H9 (cell line): ENCODE measurements around the gene TCERG1L. TPM values are rescaled to one million over a fixed set of nuclear protein-coding genes. Genes with fewer than 3 reads are reported as not detected.

Experiments used
- DNase-seq: peaks from one replicate; pipeline ENCODE4 v3.0.0-alpha.2; 2017
- H2AFZ ChIP-seq: one replicate; pipeline ENCODE4 v1.6.1; 2013; ENCODE audit warnings: mild to moderate bottlenecking, low read length, control low read depth, moderate library complexity
- H2AK5ac ChIP-seq: 2 replicates; pipeline ENCODE4 v1.6.1; 2013; ENCODE audit warnings: low read length, control low read depth, mixed read lengths; ENCODE audit not compliant: insufficient read length
- H2BK120ac ChIP-seq: one replicate; pipeline ENCODE4 v1.6.1; 2013; ENCODE audit warnings: low read depth, mild to moderate bottlenecking, low read length, control low read depth, inconsistent platforms; ENCODE audit not compliant: poor library complexity, severe bottlenecking
- H2BK12ac ChIP-seq: 2 replicates; pipeline ENCODE4 v1.6.1; 2013; ENCODE audit warnings: low read length, control low read depth, mixed read lengths, low read depth; ENCODE audit not compliant: insufficient read length
- H2BK15ac ChIP-seq: 2 replicates; pipeline ENCODE4 v1.6.1; 2013; ENCODE audit warnings: low read depth, low read length, control low read depth
- H2BK20ac ChIP-seq: one replicate; pipeline ENCODE4 v1.6.1; 2013; ENCODE audit warnings: low read depth, mild to moderate bottlenecking, low read length, control low read depth, inconsistent platforms; ENCODE audit not compliant: poor library complexity, severe bottlenecking
- H2BK5ac ChIP-seq: 2 replicates; pipeline ENCODE4 v1.6.1; 2013; ENCODE audit warnings: low read length, control low read depth, mixed read lengths; ENCODE audit not compliant: insufficient read length
- H3K14ac ChIP-seq: 2 replicates; pipeline ENCODE4 v1.6.1; 2013; ENCODE audit warnings: low read length, control low read depth; ENCODE audit not compliant: insufficient read depth
- H3K18ac ChIP-seq: 2 replicates; pipeline ENCODE4 v1.6.1; 2013; ENCODE audit warnings: low read depth, mild to moderate bottlenecking, mixed read lengths, low read length, control low read depth; ENCODE audit not compliant: insufficient read length
- H3K23ac ChIP-seq: 2 replicates; pipeline ENCODE4 v1.6.1; 2013; ENCODE audit warnings: low read length, control low read depth, mixed read lengths, low read depth; ENCODE audit not compliant: insufficient read length
- H3K23me2 ChIP-seq: 2 replicates; pipeline ENCODE4 v1.6.1; 2013; ENCODE audit warnings: low read depth, mild to moderate bottlenecking, mixed read lengths, low read length, control low read depth; ENCODE audit not compliant: insufficient read length, poor library complexity, severe bottlenecking
- H3K27ac ChIP-seq: 2 replicates; pipeline ENCODE4 v1.5.1; 2013; ENCODE audit warnings: low read length, control low read depth, mixed read lengths, low read depth; ENCODE audit not compliant: insufficient read length
- H3K27me3 ChIP-seq: 2 replicates; pipeline ENCODE4 v1.6.1; 2013; ENCODE audit warnings: low read length, control low read depth, inconsistent platforms; ENCODE audit not compliant: insufficient read depth
- H3K4ac ChIP-seq: 2 replicates; pipeline ENCODE4 v1.6.1; 2013; ENCODE audit warnings: low read depth, mild to moderate bottlenecking, control low read depth, inconsistent platforms, low read length, moderate library complexity
- H3K4me1 ChIP-seq: 2 replicates; pipeline ENCODE4 v1.6.1; 2013; ENCODE audit warnings: low read length, control low read depth, inconsistent platforms; ENCODE audit not compliant: insufficient read depth
- H3K4me2 ChIP-seq: 2 replicates; pipeline ENCODE4 v1.6.1; 2013; ENCODE audit warnings: low read length, control low read depth, mixed read lengths; ENCODE audit not compliant: insufficient read length, insufficient read depth
- H3K56ac ChIP-seq: 2 replicates; pipeline ENCODE4 v1.6.1; 2013; ENCODE audit warnings: low read depth, mild to moderate bottlenecking, mixed read lengths, low read length, control low read depth; ENCODE audit not compliant: insufficient read length
- H3K79me1 ChIP-seq: 2 replicates; pipeline ENCODE4 v1.6.1; 2013; ENCODE audit warnings: low read depth, mild to moderate bottlenecking, moderate library complexity, low read length, control low read depth, inconsistent platforms; ENCODE audit not compliant: insufficient read depth, poor library complexity, severe bottlenecking
- H3K79me2 ChIP-seq: 2 replicates; pipeline ENCODE4 v1.6.1; 2013; ENCODE audit warnings: low read length, control low read depth, inconsistent platforms; ENCODE audit not compliant: insufficient read depth
- H3K9ac ChIP-seq: 2 replicates; pipeline ENCODE4 v1.6.1; 2013; ENCODE audit warnings: low read length, control low read depth, mixed read lengths; ENCODE audit not compliant: insufficient read length; ENCODE audit errors: extremely low read depth
- H3K9me3 ChIP-seq: one replicate; pipeline ENCODE4 v1.6.1; 2013; ENCODE audit warnings: low read depth, low read length, inconsistent platforms; ENCODE audit not compliant: control insufficient read depth
- H3T11ph ChIP-seq: one replicate; pipeline ENCODE4 v1.6.1; 2013; ENCODE audit warnings: mild to moderate bottlenecking, low read length, control low read depth, inconsistent platforms
- H4K20me1 ChIP-seq: one replicate; pipeline ENCODE4 v1.6.1; 2013; ENCODE audit not compliant: control insufficient read depth, insufficient read length, insufficient read depth
- H4K5ac ChIP-seq: 2 replicates; pipeline ENCODE4 v1.6.1; 2013; ENCODE audit warnings: low read depth, mild to moderate bottlenecking, mixed read lengths, low read length, control low read depth; ENCODE audit not compliant: insufficient read length
- H4K8ac ChIP-seq: replicated peaks from 2 replicates; pipeline ENCODE4 v1.6.1; 2013; ENCODE audit warnings: low read length, control low read depth, mixed read lengths, low read depth; ENCODE audit not compliant: insufficient read length
- H4K91ac ChIP-seq: 2 replicates; pipeline ENCODE4 v1.6.1; 2013; ENCODE audit warnings: low read depth, mild to moderate bottlenecking, moderate library complexity, mixed read lengths, low read length, control low read depth; ENCODE audit not compliant: insufficient read length
- H3K27ac Mint-ChIP-seq, 3 experiments: 2 replicates in 2 of 3; 3 replicates in 1 of 3; pipeline ENCODE4 v1.8.0; 2020 to 2021; ENCODE audit warnings: mixed read lengths in 3 of 3, mild to moderate bottlenecking in 1 of 3, moderate library complexity in 1 of 3
- H3K27me3 Mint-ChIP-seq: 2 replicates; pipeline ENCODE4 v1.8.0; 2021; ENCODE audit warnings: low read depth, mild to moderate bottlenecking, moderate library complexity, mixed read lengths
- H3K36me3 Mint-ChIP-seq, 3 experiments: 2 replicates in 2 of 3; 3 replicates in 1 of 3; pipeline ENCODE4 v1.8.0; 2020 to 2021; ENCODE audit warnings: low read depth in 3 of 3, mixed read lengths in 3 of 3; ENCODE audit not compliant: insufficient read depth in 1 of 3
- H3K4me1 Mint-ChIP-seq, 2 experiments: 2 replicates each; pipeline ENCODE4 v1.8.0; 2020; ENCODE audit warnings: mixed read lengths in 2 of 2
- H3K4me3 Mint-ChIP-seq, 2 experiments: 2 replicates in 1 of 2; 3 replicates in 1 of 2; pipeline ENCODE4 v1.8.0; 2020 to 2021; ENCODE audit warnings: mild to moderate bottlenecking in 2 of 2, mixed read lengths in 2 of 2, moderate library complexity in 1 of 2
- H3K9me3 Mint-ChIP-seq, 2 experiments: 2 replicates in 1 of 2; 3 replicates in 1 of 2; pipeline ENCODE4 v1.8.0; 2020; ENCODE audit warnings: mild to moderate bottlenecking in 2 of 2, mixed read lengths in 2 of 2, moderate library complexity in 1 of 2
- CTCF ChIP-seq: fragments of 200-600 bp; sonication (generic); conservative IDR thresholded peaks from 3 replicates; pipeline ENCODE4 v1.8.0; 2021; ENCODE audit warnings: antibody characterized with exemption, mild to moderate bottlenecking
- WGBS: extraction: QIAGEN DNeasy Blood & Tissue Kit; methylation state at CpG from one replicate; pipeline ENCODE4 v1.1.7; 2013; ENCODE audit warnings: missing lambda C conversion rate, low lambda C conversion rate, mixed read lengths; ENCODE audit not compliant: insufficient read length; ENCODE audit errors: extremely low coverage; 5-methylcytosine and 5-hydroxymethylcytosine counted together
- total RNA-seq: library from RNA; stranded (reverse); gene quantifications from 2 replicates; pipeline ENCODE4 v1.2.1, GENCODE V29; 2021

The TCERG1L gene
- total RNA-seq, 1 experiment from 2014 or later: 3.3 TPM

DNA sequence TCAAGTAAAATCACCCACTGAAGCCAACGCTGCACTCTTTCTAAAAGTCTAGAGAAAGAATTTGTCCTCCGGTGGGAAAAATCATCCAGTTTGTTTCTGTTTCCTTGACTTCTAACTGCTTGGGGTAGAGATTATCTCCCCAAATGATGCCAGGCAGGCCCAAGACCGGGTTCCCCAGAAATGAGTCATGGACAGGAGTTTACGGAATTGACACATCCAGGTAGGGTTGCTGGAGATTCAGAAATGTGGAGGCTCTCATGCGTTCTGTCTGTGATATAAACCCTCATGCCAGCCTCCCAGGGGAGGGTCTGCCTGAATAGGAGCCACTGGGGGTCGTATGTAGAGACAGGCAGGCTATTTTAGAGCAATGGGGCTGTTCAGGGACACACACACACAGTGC lies 230.9 kb downstream of the TCERG1L start:
- H3K4ac ChIP-seq: no peak overlapping the region
- no peak overlapping the region for H3T11ph ChIP-seq
- H2BK20ac ChIP-seq: no peak overlapping the region
- no peaks in the 10 kb centered on the region for H3K4me1 ChIP-seq
- no peak overlapping the region for H3K23ac ChIP-seq
- Mint-ChIP-seq H3K27me3 (peaks cover 2% of the 10 kb centered on the region; the same call in 1 of the 2 replicates), H3K9me3 (peaks cover 0 to 2% of the 10 kb centered on the region in 2 experiments; a peak in 1 of 5 replicates), H3K4me3 (no peak overlapping the region; a peak in 1 of 5 replicates), H3K27ac (no peak overlapping the region), H3K4me1 (peaks cover 10 to 14% of the 10 kb centered on the region in 2 experiments), H3K36me3 (peaks cover 0 to 2% (median 0%) of the 10 kb centered on the region in 3 experiments; a peak in 2 of 7 replicates)
- H2BK15ac ChIP-seq: no peak overlapping the region
- TF ChIP-seq CTCF: no peak
- no peaks in the 10 kb centered on the region for H3K23me2 ChIP-seq
- no peaks in the 10 kb centered on the region for H4K20me1 ChIP-seq
- no peak overlapping the region for H2AK5ac ChIP-seq
- H2BK5ac ChIP-seq: no peak overlapping the region
- H3K18ac ChIP-seq: no peak overlapping the region
- H3K79me2 ChIP-seq: no peaks in the 10 kb centered on the region
- H3K9ac ChIP-seq: no peak overlapping the region
- no peaks in the 10 kb centered on the region for H3K9me3 ChIP-seq
- H3K27me3 ChIP-seq: no peaks in the 10 kb centered on the region; the same call in 1 of the 2 replicates
- H4K91ac ChIP-seq: no peak overlapping the region
- H2BK120ac ChIP-seq: no peak overlapping the region
- WGBS: no CpG with 5 or more reads among the region's 6 CpGs
- H4K5ac ChIP-seq: no peak overlapping the region
- H3K56ac ChIP-seq: no peak overlapping the region
- no peak overlapping the region for H3K4me2 ChIP-seq
- no peak overlapping the region; the same call in 1 of the 2 replicates for H3K14ac ChIP-seq
- H2AFZ ChIP-seq: no peak overlapping the region
- no peak overlapping the region for H4K8ac ChIP-seq
- no peak for DNase-seq
- no peak overlapping the region for H3K27ac ChIP-seq
- H3K79me1 ChIP-seq: no peaks in the 10 kb centered on the region
- no peak overlapping the region for H2BK12ac ChIP-seq
